ENCODE data around the gene CPN2. TPM values are rescaled to one million over a fixed set of nuclear protein-coding genes. Genes with fewer than 3 reads are reported as not detected.
A peak's percentile ranks its signal among the peaks of the same experiment; 100 is the strongest.

Gene CPN2
- total and polyA plus RNA-seq, 4 donors, result not detected

GRCh38 chr3:194368918-194369317, 17.8 kb upstream of the CPN2 start:
- 65 to 76% methylated on average over 6 of the region's 6 CpGs for WGBS, 2 donors
- no peak overlapping the region for H3K4me3 ChIP-seq
- no peaks in the 10 kb centered on the region for H3K9me3 ChIP-seq (ENCODE audit: control insufficient read depth in 4 of 4, insufficient read depth in 3 of 4, low read length in 3 of 4)
- peaks cover 0 to 18% (median 6%) of the 10 kb centered on the region in 3 donors for H3K27me3 ChIP-seq (ENCODE audit: control insufficient read depth in 3 of 3, insufficient read depth in 3 of 3, low read length in 2 of 3)
- H3K27ac ChIP-seq (ENCODE audit: low read depth in 1 of 2, low read length in 1 of 2), result no peak overlapping the region
- no peak for TF ChIP-seq CTCF (IDR thresholded peaks at IDR 0.05; ENCODE audit: control extremely low read depth, extremely low read depth)
- H3K9ac ChIP-seq (ENCODE audit: insufficient read depth in 1 of 2, low read length in 2 of 2), result no peak overlapping the region
- no peaks in the 10 kb centered on the region for H3K36me3 ChIP-seq (ENCODE audit: control insufficient read depth in 4 of 4, insufficient read depth in 4 of 4, low read length in 4 of 4)
- no peak for DNase-seq
- ATAC-seq (ENCODE audit: insufficient read depth, low FRiP score), result no peak
- H3K4me1 ChIP-seq (ENCODE audit: control insufficient read depth in 5 of 5, insufficient read depth in 5 of 5, low read length in 5 of 5), result peaks cover 0 to 24% (median 5%) of the 10 kb centered on the region in 5 donors

GRCh38 chr3:194367992-194368841, 17.1 kb upstream of the CPN2 start:
- WGBS, 2 donors, result 63% methylated on average over 18 of the region's 18 CpGs
- Histone ChIP-seq H3K4me1 (ENCODE audit: control insufficient read depth in 5 of 5, insufficient read depth in 5 of 5, low read length in 5 of 5) (peaks cover 0 to 24% (median 5%) of the 10 kb centered on the region in 5 donors), H3K9me3 (ENCODE audit: control insufficient read depth in 4 of 4, insufficient read depth in 3 of 4, low read length in 3 of 4) (no peaks in the 10 kb centered on the region), H3K4me3 (no peak overlapping the region), H3K9ac (ENCODE audit: insufficient read depth in 1 of 2, low read length in 2 of 2) (no peak overlapping the region), H3K27me3 (ENCODE audit: control insufficient read depth in 3 of 3, insufficient read depth in 3 of 3, low read length in 2 of 3) (peaks cover 0 to 18% (median 6%) of the 10 kb centered on the region in 3 donors), H3K27ac (ENCODE audit: low read depth in 1 of 2, low read length in 1 of 2) (no peak overlapping the region), H3K36me3 (ENCODE audit: control insufficient read depth in 4 of 4, insufficient read depth in 4 of 4, low read length in 4 of 4) (no peaks in the 10 kb centered on the region)
- DNase-seq (peak; percentile 29 to 47 (median 41)), ATAC-seq (ENCODE audit: insufficient read depth, low FRiP score) (no peak)
- TF ChIP-seq CTCF (IDR thresholded peaks at IDR 0.05; ENCODE audit: control extremely low read depth, extremely low read depth), result no peak

- no peaks in the 10 kb centered on the region for H3K9me3 ChIP-seq (ENCODE audit: control insufficient read depth in 4 of 4, insufficient read depth in 3 of 4, low read length in 3 of 4)
- 81 to 88% methylated on average over 12 of the region's 12 CpGs for WGBS, 2 donors
- DNase-seq, result no peak
- no peak overlapping the region for H3K9ac ChIP-seq (ENCODE audit: insufficient read depth in 1 of 2, low read length in 2 of 2)
- H3K4me1 ChIP-seq (ENCODE audit: control insufficient read depth in 5 of 5, insufficient read depth in 5 of 5, low read length in 5 of 5), result peaks cover 0 to 24% (median 5%) of the 10 kb centered on the region in 5 donors
- H3K27ac ChIP-seq (ENCODE audit: low read depth in 1 of 2, low read length in 1 of 2), result no peak overlapping the region
- H3K27me3 ChIP-seq (ENCODE audit: control insufficient read depth in 3 of 3, insufficient read depth in 3 of 3, low read length in 2 of 3), result peaks cover 0 to 16% (median 6%) of the 10 kb centered on the region in 3 donors
- no peak overlapping the region for H3K4me3 ChIP-seq
- TF ChIP-seq CTCF (IDR thresholded peaks at IDR 0.05; ENCODE audit: control extremely low read depth, extremely low read depth), result no peak
- H3K36me3 ChIP-seq (ENCODE audit: control insufficient read depth in 4 of 4, insufficient read depth in 4 of 4, low read length in 4 of 4), result no peaks in the 10 kb centered on the region
- ATAC-seq (ENCODE audit: insufficient read depth, low FRiP score), result no peak
Measured at GRCh38 chr3:194365978-194366490, 14.9 kb upstream of the CPN2 start.

Measured in lung (tissue), 12 donors.